Left lung (tissue), 10 donors: Measurements from ENCODE around the gene HNF1A. TPM values are rescaled to one million over a fixed set of nuclear protein-coding genes. Genes with fewer than 3 reads are reported as not detected.
A peak's percentile ranks its signal among the peaks of the same experiment; 100 is the strongest.

Source experiments
- ATAC-seq: fragments of 200-7000 bp; cut with Tn5 transposase; one replicate; pipeline ENCODE4 v1.9.1; 2020; ENCODE audit warnings: moderate library complexity
- DNase-seq, 4 donors: peaks; one replicate each; pipeline ENCODE4 v3.0.0-alpha.2; 2013 to 2020
- H3K27ac ChIP-seq, 2 donors: fragments of 200-600 bp; sonication (generic) in 1 of 2; one replicate each; pipeline versions ENCODE4 v1.5.0 to v1.8.0; 2020 to 2021
- H3K27me3 ChIP-seq, 2 donors: fragments of 200-600 bp; sonication (generic) in 1 of 2; one replicate each; pipeline versions ENCODE4 v1.5.0 to v1.8.0; 2020 to 2021
- H3K36me3 ChIP-seq, 2 donors: fragments of 200-600 bp; sonication (generic) in 1 of 2; one replicate each; pipeline versions ENCODE4 v1.5.0 to v1.8.0; 2020 to 2021
- H3K4me1 ChIP-seq, 2 donors: fragments of 200-600 bp; one replicate each; pipeline ENCODE4 v1.8.0; 2021
- H3K4me3 ChIP-seq, 2 donors: fragments of 200-600 bp; sonication (generic) in 1 of 2; one replicate each; pipeline versions ENCODE4 v1.5.0 to v1.8.0; 2020 to 2021; ENCODE audit warnings: mild to moderate bottlenecking in 1 of 2
- H3K9me3 ChIP-seq, 2 donors: fragments of 200-600 bp; sonication (generic) in 1 of 2; one replicate each; pipeline versions ENCODE4 v1.5.0 to v1.8.0; 2020 to 2021
- CTCF ChIP-seq, 2 donors: fragments of 200-600 bp; sonication (generic) in 1 of 2; IDR thresholded peaks; one replicate each; pipeline versions ENCODE4 v1.5.0 to v1.8.0; 2021; ENCODE audit warnings: antibody characterized with exemption in 2 of 2
- intact Hi-C, 2 donors: fragments of 100-400 bp; cut with DNase I; formaldehyde crosslinking; loops; one replicate each; pipeline versions ENCODE4 v1.11.2 to v1.14.2; 2022
- polyA plus RNA-seq, 6 donors: library from polyadenylated mRNA; unstranded; fragments of 120-200 nt; gene quantifications; one replicate each; pipeline ENCODE4 v1.2.1, GENCODE V29; 2013; ENCODE audit not compliant: insufficient read length in 6 of 6
- total RNA-seq, 2 donors: library from RNA; stranded (reverse); fragmentation: NEBNext Ultra II Directional; extraction: Animal tissue kit (Norgen Biotek cat#: 25700); gene quantifications; one replicate each; pipeline ENCODE4 v1.2.1, GENCODE V29; 2021
- donor health status: DM: no; HTN: yes; CAD: no.
- donor health status: DM: no; HTN: no; CAD: no.

Gene HNF1A
- total and polyA plus RNA-seq, 8 donors = 0.10 to 3.6 (median 2.6) TPM; not detected in 1

GRCh38 chr12:121018860-121019617 is 40.7 kb downstream of the HNF1A start:
- H3K9me3 ChIP-seq = no peaks in the 10 kb centered on the region
- peaks cover 0 to 12% of the 10 kb centered on the region in 2 donors for H3K4me1 ChIP-seq
- H3K27me3 ChIP-seq = no peaks in the 10 kb centered on the region
- TF ChIP-seq CTCF (IDR thresholded peaks at IDR 0.05) = no peak
- DNase-seq (no peak), ATAC-seq (no peak)
- no peak overlapping the region for H3K4me3 ChIP-seq
- H3K36me3 ChIP-seq = peaks cover 0 to 24% of the 10 kb centered on the region in 2 donors
- intact Hi-C loops = no loop called here
- no peak overlapping the region for H3K27ac ChIP-seq

- Histone ChIP-seq H3K4me3 (no peak overlapping the region), H3K36me3 (peaks cover 0 to 24% of the 10 kb centered on the region in 2 donors), H3K9me3 (no peaks in the 10 kb centered on the region), H3K27me3 (no peaks in the 10 kb centered on the region), H3K27ac (no peak overlapping the region), H3K4me1 (peaks cover 0 to 20% of the 10 kb centered on the region in 2 donors)
- intact Hi-C loops = no loop called here
- no peak for ATAC-seq
- no peak for TF ChIP-seq CTCF (IDR thresholded peaks at IDR 0.05)
- no peak for DNase-seq
These were observed 43.4 kb downstream of the HNF1A start for GRCh38 chr12:121021754-121022153.

DNA sequence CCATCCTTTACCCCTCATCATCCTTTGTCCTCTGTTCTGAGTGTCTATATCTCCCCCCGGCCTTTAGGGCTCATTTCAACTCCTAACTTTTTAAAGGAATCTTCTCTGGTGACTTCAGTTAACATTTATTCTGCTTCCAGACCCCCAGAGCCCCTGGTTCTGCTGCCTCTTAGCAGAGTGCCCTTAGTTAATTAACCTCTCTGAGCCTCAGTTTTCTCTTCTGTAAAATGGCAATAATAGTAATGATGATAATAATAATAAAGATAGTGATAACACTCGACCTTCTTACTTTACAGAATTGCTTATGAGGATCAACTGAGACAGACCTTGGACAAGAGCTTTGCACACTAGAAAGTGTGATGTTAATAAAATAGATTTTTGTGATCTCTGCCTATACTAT is 44.4 kb downstream of the HNF1A start:
- H3K27ac ChIP-seq = no peak overlapping the region
- no peaks in the 10 kb centered on the region for H3K27me3 ChIP-seq
- peaks cover 0 to 20% of the 10 kb centered on the region in 2 donors for H3K4me1 ChIP-seq
- intact Hi-C loops = no loop called here
- no peak overlapping the region for H3K4me3 ChIP-seq
- no peak for ATAC-seq
- peaks cover 0 to 2% of the 10 kb centered on the region in 2 donors for H3K9me3 ChIP-seq
- TF ChIP-seq CTCF (IDR thresholded peaks at IDR 0.05) = no peak
- DNase-seq = no peak
- peaks cover 0 to 32% of the 10 kb centered on the region in 2 donors for H3K36me3 ChIP-seq

DNA sequence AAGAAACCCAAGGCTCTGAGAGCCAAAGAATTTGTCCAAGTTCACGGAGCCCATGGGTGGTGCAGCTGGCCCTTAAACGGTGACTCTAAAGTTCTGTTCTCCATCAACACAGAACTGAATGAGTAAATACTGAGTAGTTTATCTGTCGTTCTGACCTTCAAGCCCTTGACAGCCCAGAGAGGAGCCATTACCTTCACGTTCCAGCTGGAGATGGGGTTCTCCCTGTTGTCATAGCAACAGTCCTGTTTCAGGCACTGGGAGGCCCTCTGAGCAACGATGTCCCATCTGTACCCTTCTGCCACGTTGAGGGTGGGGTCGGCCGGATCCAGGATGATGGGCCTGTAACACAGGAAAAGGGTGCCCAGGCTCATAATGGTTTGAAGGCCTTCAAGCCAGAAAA is 45.5 kb downstream of the HNF1A start:
- H3K27me3 ChIP-seq = no peaks in the 10 kb centered on the region
- H3K4me3 ChIP-seq = no peak overlapping the region
- H3K27ac ChIP-seq = no peak overlapping the region
- TF ChIP-seq CTCF (IDR thresholded peaks at IDR 0.05) = no peak
- DNase-seq (no peak), ATAC-seq (no peak)
- intact Hi-C loops = no loop called here
- peaks cover 0 to 20% of the 10 kb centered on the region in 2 donors for H3K4me1 ChIP-seq
- H3K9me3 ChIP-seq = peaks cover 0 to 2% of the 10 kb centered on the region in 2 donors
- H3K36me3 ChIP-seq = peaks cover 0 to 41% of the 10 kb centered on the region in 2 donors

- TF ChIP-seq CTCF (IDR thresholded peaks at IDR 0.05) = no peak
- ATAC-seq = no peak
These were observed 47.3 kb downstream of the HNF1A start for GRCh38 chr12:121025442-121026226.

More at GRCh38 chr12:121025442-121026226, 47.3 kb downstream of the HNF1A start:
- intact Hi-C loops = no loop called here
- Histone ChIP-seq H3K27me3 (no peaks in the 10 kb centered on the region), H3K4me3 (no peak overlapping the region), H3K36me3 (peaks cover 0 to 45% of the 10 kb centered on the region in 2 donors), H3K4me1 (peaks cover 0 to 20% of the 10 kb centered on the region in 2 donors), H3K9me3 (peaks cover 0 to 2% of the 10 kb centered on the region in 2 donors), H3K27ac (peak overlapping the region in 1 of 2 donors; percentile 60)
- no peak for DNase-seq
